GM23248 (cell line): ENCODE data around the gene PPP4R3A. TPM values are rescaled to one million over a fixed set of nuclear protein-coding genes. Genes with fewer than 3 reads are reported as not detected.
"Not testable (repeated sequence)": the region's sequence is repeated elsewhere in the genome, so short reads cannot be mapped to it uniquely, and the experiment has no call there.

ENCODE experiments used
- DNase-seq: peaks from one replicate; pipeline ENCODE4 v3.0.0-alpha.2; 2015
- H2AFZ ChIP-seq: fragments of 200-600 bp; sonication (generic); 2 replicates; pipeline ENCODE4 v1.6.1; 2016; ENCODE audit warnings: antibody characterized with exemption
- H3F3A ChIP-seq: fragments of 200-600 bp; sonication (generic); 2 replicates; pipeline ENCODE4 v1.6.1; 2016; ENCODE audit warnings: mild to moderate bottlenecking, antibody characterized with exemption, mixed run types; ENCODE audit not compliant: insufficient read depth
- H3K27ac ChIP-seq: fragments of 200-600 bp; sonication (generic); 2 replicates; pipeline ENCODE4 v1.5.1; 2016; ENCODE audit warnings: mild to moderate bottlenecking
- H3K27me3 ChIP-seq: fragments of 200-600 bp; sonication (generic); replicated peaks from 2 replicates; pipeline ENCODE4 v1.6.1; 2016; ENCODE audit warnings: mild to moderate bottlenecking; ENCODE audit not compliant: insufficient read depth
- H3K36me3 ChIP-seq: fragments of 200-600 bp; sonication (generic); 2 replicates; pipeline ENCODE4 v1.6.1; 2016; ENCODE audit warnings: low read depth, mild to moderate bottlenecking
- H3K4me1 ChIP-seq: fragments of 200-600 bp; sonication (generic); 2 replicates; pipeline ENCODE4 v1.6.1; 2016; ENCODE audit warnings: mild to moderate bottlenecking; ENCODE audit not compliant: insufficient read depth
- H3K4me2 ChIP-seq: fragments of 200-600 bp; sonication (generic); one replicate; pipeline ENCODE4 v1.6.1; 2016; ENCODE audit warnings: mild to moderate bottlenecking; ENCODE audit not compliant: unreplicated experiment
- H3K4me3 ChIP-seq: fragments of 200-600 bp; sonication (generic); 2 replicates; pipeline ENCODE4 v1.5.1; 2016; ENCODE audit warnings: mild to moderate bottlenecking
- H3K79me2 ChIP-seq: fragments of 200-600 bp; sonication (generic); 2 replicates; pipeline ENCODE4 v1.6.1; 2016; ENCODE audit warnings: mild to moderate bottlenecking; ENCODE audit not compliant: insufficient read depth
- H3K9ac ChIP-seq: fragments of 200-600 bp; sonication (generic); 2 replicates; pipeline ENCODE4 v1.6.1; 2016; ENCODE audit warnings: mild to moderate bottlenecking
- H3K9me2 ChIP-seq: fragments of 200-600 bp; sonication (generic); 2 replicates; pipeline ENCODE4 v1.6.1; 2016; ENCODE audit warnings: mixed run types, mild to moderate bottlenecking, moderate library complexity; ENCODE audit not compliant: insufficient read depth
- H3K9me3 ChIP-seq: fragments of 200-600 bp; sonication (generic); one replicate; pipeline ENCODE4 v1.6.1; 2017; ENCODE audit warnings: low read depth
- H4K20me1 ChIP-seq: fragments of 200-600 bp; sonication (generic); 2 replicates; pipeline ENCODE4 v1.6.0; 2016; ENCODE audit not compliant: insufficient read depth
- EZH2 ChIP-seq: fragments of 200-600 bp; sonication (generic); IDR thresholded peaks from 2 replicates; pipeline ENCODE4 v1.6.1; 2018; ENCODE audit warnings: antibody characterized with exemption, mild to moderate bottlenecking; ENCODE audit not compliant: insufficient read depth, poor library complexity, severe bottlenecking
- EZH2phosphoT487 ChIP-seq: fragments of 200-600 bp; sonication (generic); IDR thresholded peaks from 2 replicates; pipeline ENCODE4 v1.6.1; 2018; ENCODE audit warnings: antibody characterized with exemption, moderate library complexity, mild to moderate bottlenecking, low read depth; ENCODE audit not compliant: insufficient read depth
- WGBS, 2 experiments: methylation state at CpG; one replicate each; pipeline ENCODE4 v1.1.6; 2015 to 2017; ENCODE audit warnings: low lambda C conversion rate in 2 of 2, low coverage in 1 of 2; ENCODE audit errors: missing lambda C conversion rate in 2 of 2; 5-methylcytosine and 5-hydroxymethylcytosine counted together
- in situ Hi-C: fragments of 300-500 bp; cut with MboI; formaldehyde crosslinking; loops from 2 replicates; pipeline ENCODE4 v1.15.0; 2020
- polyA plus RNA-seq: library from polyadenylated mRNA; unstranded; fragments of >200 nt; fragmentation: Nextera tagmentation; extraction: Ambion mirVana; gene quantifications from 2 replicates; pipeline ENCODE4 v1.2.1, GENCODE V29; 2016
- total RNA-seq: library from RNA; depleted of rRNA; stranded (reverse); fragments of >200 nt; shearing (Covaris generic); gene quantifications from 2 replicates; pipeline ENCODE4 v1.2.3, GENCODE V29; 2014

The PPP4R3A gene
- total and polyA plus RNA-seq, 2 experiments from 2014 or later, result 18.0 to 41.1 TPM

- Histone ChIP-seq H3K4me3 (no peak overlapping the region), H3K9ac (no peak overlapping the region), H3K36me3 (no peaks in the 10 kb centered on the region), H3K9me3 (no peaks in the 10 kb centered on the region), H3K27me3 (no peaks in the 10 kb centered on the region), H3K4me2 (no peak overlapping the region), H3K9me2 (no peaks in the 10 kb centered on the region), H3F3A (0 out of 2 replicates have a peak, but pooled peaks cover 3% of the 10 kb centered on the region), H3K27ac (no peak overlapping the region), H4K20me1 (peaks cover 30% of the 10 kb centered on the region), H2AFZ (no peak overlapping the region), H3K4me1 (no peaks in the 10 kb centered on the region; the same call in 1 of the 2 replicates), H3K79me2 (peaks cover 100% of the 10 kb centered on the region)
- in situ Hi-C loops, result no loop called here
- DNase-seq, result no peak
- no peak for TF ChIP-seq EZH2
- no peak for TF ChIP-seq EZH2phosphoT487
- 90 to 92% methylated on average over 11 of the region's 11 CpGs for WGBS, 2 experiments
Measured at GRCh38 chr14:91501951-91502930, 7.9 kb downstream of the PPP4R3A start.

GRCh38 chr14:91501348-91501747 is 8.8 kb downstream of the PPP4R3A start:
- in situ Hi-C loops, result no loop called here
- peaks cover 32% of the 10 kb centered on the region for H4K20me1 ChIP-seq
- DNase-seq, result no peak
- no peak overlapping the region for H3K9ac ChIP-seq
- TF ChIP-seq EZH2phosphoT487 (no peak), EZH2 (no peak)
- H3K27me3 ChIP-seq, result no peaks in the 10 kb centered on the region
- H3K4me1 ChIP-seq, result no peaks in the 10 kb centered on the region
- 0 out of 2 replicates have a peak, but pooled peaks cover 3% of the 10 kb centered on the region for H3F3A ChIP-seq
- H3K36me3 ChIP-seq, result no peaks in the 10 kb centered on the region
- no peaks in the 10 kb centered on the region for H3K9me2 ChIP-seq
- no peaks in the 10 kb centered on the region for H3K9me3 ChIP-seq
- H3K4me2 ChIP-seq, result no peak overlapping the region
- WGBS, 2 experiments, result 100% methylated on average over 3 of the region's 3 CpGs
- peaks cover 100% of the 10 kb centered on the region for H3K79me2 ChIP-seq
- no peak overlapping the region for H3K4me3 ChIP-seq
- no peak overlapping the region for H3K27ac ChIP-seq
- H2AFZ ChIP-seq, result no peak overlapping the region

- Histone ChIP-seq H3K9me3 (no peaks in the 10 kb centered on the region), H3K4me1 (peaks cover 24% of the 10 kb centered on the region), H3K36me3 (no peaks in the 10 kb centered on the region), H3K4me3 (no peak overlapping the region), H4K20me1 (peaks cover 48% of the 10 kb centered on the region), H3K9me2 (no peaks in the 10 kb centered on the region), H3K27ac (no peak overlapping the region; the same call in 1 of the 2 replicates), H3K9ac (no peak overlapping the region), H3F3A (0 out of 2 replicates have a peak, but pooled peaks cover 3% of the 10 kb centered on the region), H3K27me3 (no peaks in the 10 kb centered on the region), H2AFZ (no peak overlapping the region), H3K79me2 (peaks cover 100% of the 10 kb centered on the region), H3K4me2 (no peak overlapping the region)
- 97 to 100% methylated on average over 1 of the region's 1 CpG for WGBS, 2 experiments
- no peak for TF ChIP-seq EZH2
- TF ChIP-seq EZH2phosphoT487, result no peak
- DNase-seq, result no peak
- in situ Hi-C loops, result no loop called here
Measured at GRCh38 chr14:91496790-91497189, 13.3 kb downstream of the PPP4R3A start.

- H3K27ac ChIP-seq, in situ Hi-C loops, DNase-seq, H3F3A ChIP-seq, H3K9ac ChIP-seq, H2AFZ ChIP-seq, H3K9me3 ChIP-seq, H3K4me3 ChIP-seq, H3K9me2 ChIP-seq, H3K36me3 ChIP-seq, H3K4me2 ChIP-seq, H3K27me3 ChIP-seq: not testable (repeated sequence)
- Histone ChIP-seq H4K20me1 (peaks cover 41% of the 10 kb centered on the region), H3K4me1 (peaks cover 24% of the 10 kb centered on the region), H3K79me2 (peaks cover 100% of the 10 kb centered on the region)
- WGBS, 2 experiments, result 75 to 79% methylated on average over 8 of the region's 8 CpGs
Measured at GRCh38 chr14:91494392-91495065, 15.6 kb downstream of the PPP4R3A start.
